Breast epithelium (tissue), 3 donors: Measurements from ENCODE around the gene GPAT3.

Source experiments
- CTCF ChIP-seq, 3 donors: fragments of 450-650 bp; IDR thresholded peaks; one replicate each; pipeline ENCODE4 v1.5.1; 2016 to 2017; ENCODE audit warnings: antibody characterized with exemption in 3 of 3, mild to moderate bottlenecking in 3 of 3, moderate library complexity in 3 of 3
- POLR2AphosphoS5 ChIP-seq, 3 donors: sonication (generic); formaldehyde crosslinking; IDR thresholded peaks; one replicate each; pipeline ENCODE4 v1.6.1; 2017; ENCODE audit warnings: antibody characterized with exemption in 3 of 3

GRCh38 chr4:83563998-83564397 is 28.1 kb downstream of the GPAT3 start:
- TF ChIP-seq CTCF (IDR thresholded peaks at IDR 0.05): no peak
- TF ChIP-seq POLR2AphosphoS5 (IDR thresholded peaks at IDR 0.05): no peak
